GM21423 (cell line): ENCODE data around the gene CCNQ.

Source experiments
- ATAC-seq: cut with Tn5 transposase; IDR thresholded peaks from one replicate; pipeline ENCODE4 v1.9.1; 2021; ENCODE audit warnings: mild to moderate bottlenecking, moderate library complexity; ENCODE audit not compliant: unreplicated experiment

CCNQ gene

DNA sequence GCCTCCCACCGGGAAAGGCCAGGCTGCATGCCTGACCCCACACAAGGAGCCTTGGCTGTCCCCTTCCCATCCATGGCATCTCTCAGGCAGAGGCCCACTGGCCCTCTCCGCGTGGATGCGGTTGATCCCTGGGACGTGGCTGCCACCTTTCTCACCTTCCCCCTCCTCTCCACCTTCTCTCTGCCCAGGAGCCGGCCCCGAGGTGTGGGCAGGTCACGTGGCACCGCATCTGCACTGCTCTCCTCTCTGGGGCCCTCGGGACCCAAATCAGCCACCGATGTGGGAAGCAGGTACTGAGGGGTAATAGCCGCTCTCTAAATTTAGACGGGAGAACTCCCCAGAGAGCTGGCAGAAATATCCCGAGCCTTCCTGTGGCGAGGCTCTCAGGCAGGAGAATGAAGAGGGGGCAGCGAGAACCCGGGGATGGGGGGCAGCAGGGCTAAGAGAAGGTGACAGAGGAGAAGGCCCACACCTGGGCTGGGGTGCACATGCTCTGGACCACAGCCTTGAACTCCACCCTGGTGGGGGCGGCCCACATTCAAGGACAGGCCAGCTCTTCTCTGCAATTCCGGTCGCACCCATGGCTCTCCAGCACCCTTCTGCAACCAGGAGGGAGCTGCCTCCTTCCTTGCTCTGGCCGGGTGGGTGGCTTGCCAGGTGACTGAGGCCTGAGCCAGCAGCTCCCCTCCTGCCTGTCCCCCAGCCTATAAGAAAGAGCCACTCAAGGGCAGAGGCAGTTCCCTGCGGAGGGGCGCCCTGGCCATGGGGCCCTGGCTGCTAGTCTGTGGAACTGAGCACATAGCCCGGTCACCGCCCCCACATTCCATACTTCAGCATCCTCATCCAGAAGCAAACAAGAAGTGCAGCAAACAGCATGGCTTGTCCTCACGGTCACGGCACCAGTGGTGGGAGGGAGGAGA, 38.4 kb upstream of the CCNQ start:
- ATAC-seq = no peak

- ATAC-seq = no peak
These were observed 37.8 kb upstream of the CCNQ start for GRCh38 chrX:153636716-153637115.

- ATAC-seq = no peak
These were observed 37.1 kb upstream of the CCNQ start for GRCh38 chrX:153635788-153636668.

DNA sequence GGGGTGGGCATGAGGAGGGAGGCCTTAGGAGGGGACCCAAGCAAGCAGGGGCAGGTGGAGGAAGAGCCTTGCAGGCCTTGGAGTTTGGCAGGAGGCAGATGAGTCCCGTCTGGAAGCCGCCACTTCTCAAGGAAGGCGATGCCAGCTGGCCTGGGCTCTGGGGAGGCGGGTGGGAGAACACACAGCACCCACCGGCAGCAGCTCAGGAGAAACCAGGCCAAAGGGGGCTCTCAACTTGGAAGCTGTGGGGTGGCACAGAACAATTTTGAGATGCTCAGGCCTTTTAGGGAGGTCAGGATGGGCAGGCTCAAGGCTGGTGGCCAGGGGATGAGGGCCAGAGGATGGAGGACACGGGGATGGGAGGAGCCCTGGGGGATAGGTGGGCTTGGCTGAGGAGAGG, 36.4 kb upstream of the CCNQ start:
- no peak for ATAC-seq

GRCh38 chrX:153634832-153635231, 35.9 kb upstream of the CCNQ start:
- no peak for ATAC-seq

DNA sequence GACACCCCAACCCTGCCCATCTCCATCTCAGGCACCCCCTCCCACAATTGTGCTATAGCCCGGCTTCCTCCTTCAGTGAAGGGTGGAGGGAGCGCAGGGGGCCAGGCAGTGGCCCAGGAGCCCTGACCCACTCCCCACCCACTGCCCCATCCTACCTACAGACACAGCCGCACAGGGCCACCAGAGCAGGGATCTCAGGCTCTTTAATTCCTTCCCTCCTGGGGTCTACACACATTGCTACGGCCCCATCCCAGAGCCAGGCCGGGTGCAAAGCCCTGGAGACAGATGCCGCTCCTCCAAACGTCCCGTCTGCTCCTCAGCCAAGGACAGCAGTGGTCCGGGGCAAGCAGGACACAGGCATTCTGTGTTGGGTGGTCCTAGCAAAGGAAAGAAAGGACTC, 35.3 kb upstream of the CCNQ start:
- ATAC-seq = no peak

DNA sequence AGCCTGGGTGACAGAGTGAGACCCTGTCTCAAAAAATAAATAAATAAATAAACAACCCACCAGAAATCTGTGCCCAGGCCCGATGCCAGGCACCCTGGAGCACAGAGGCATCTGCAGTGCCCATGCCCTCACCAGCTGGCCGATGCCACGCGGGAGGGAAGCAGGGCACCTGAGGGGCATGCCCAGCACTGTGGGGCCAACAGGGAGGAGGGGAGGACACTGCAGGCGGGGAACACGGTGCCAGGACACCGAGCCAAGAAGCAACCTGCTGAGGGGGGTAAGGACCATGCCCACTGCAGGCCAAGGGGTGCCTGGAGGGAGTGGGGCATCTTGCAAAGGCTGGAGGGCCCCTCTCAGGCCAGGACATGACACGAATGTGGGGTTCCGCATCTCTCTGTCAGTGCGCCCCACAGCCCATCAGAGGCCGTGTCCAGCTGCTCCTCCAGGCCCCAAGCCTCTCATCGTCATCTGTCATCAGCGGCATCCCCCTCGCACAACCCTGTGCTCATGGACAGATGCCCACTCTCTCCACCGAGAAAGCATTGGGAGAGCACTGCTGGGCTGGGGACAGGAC, 34.8 kb upstream of the CCNQ start:
- no peak for ATAC-seq

GRCh38 chrX:153633048-153633447, 34.1 kb upstream of the CCNQ start:
- no peak for ATAC-seq

DNA sequence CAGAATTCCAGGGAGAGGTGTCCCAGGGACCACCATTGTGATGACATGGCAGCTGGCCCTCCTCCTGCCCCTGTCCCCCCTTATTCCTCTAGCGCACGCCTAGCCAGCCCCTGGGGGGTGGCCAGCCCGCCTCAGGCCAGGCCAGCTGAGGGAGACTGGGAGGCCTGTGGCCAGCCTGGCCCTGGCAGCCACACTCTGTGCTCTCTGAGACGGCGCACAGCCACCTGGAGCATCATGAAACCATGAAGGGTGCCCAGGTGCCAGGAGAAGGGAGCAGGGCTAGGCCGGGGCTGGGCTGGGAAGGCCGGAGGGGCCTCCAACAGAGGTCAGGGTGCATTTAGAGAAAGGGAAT, 33.6 kb upstream of the CCNQ start:
- ATAC-seq = no peak

DNA sequence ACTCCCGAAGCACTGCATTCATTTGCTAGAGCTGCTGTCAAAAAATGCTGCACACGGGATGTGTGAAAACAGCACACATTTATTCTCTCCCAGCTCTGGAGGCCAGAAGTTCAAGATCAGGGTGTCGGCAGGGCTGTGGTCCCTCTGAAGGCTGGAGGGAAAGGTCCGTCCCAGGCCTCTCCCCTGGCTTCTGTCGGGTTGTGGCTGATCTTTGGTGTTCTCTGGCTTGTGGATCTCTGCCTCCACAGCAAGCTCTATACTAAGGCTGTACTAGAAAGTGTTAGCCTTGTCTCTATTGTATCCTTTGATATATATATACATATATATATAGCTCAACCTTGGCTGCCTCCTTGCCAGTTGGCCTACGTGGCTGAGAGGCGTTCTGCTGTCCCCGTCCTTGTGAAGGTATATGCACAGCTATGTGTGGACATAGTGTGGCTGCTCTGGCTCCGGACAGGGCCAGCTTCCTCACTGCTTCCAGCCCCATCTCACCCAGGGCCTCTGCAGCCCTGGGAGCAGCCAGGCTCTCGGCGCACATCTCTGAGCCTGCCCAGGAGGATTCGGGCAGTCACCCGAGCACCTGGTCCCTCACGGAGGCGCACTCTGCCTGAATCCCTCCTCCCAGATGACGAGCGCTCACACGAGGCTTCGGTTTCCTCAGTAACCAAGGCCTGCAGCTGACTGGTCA, 33.1 kb upstream of the CCNQ start:
- no peak for ATAC-seq

GRCh38 chrX:153631346-153631745, 32.4 kb upstream of the CCNQ start:
- no peak for ATAC-seq

- ATAC-seq = no peak
These were observed 29.7 kb upstream of the CCNQ start for GRCh38 chrX:153628665-153629064.

- ATAC-seq = no peak
These were observed 29.2 kb upstream of the CCNQ start for GRCh38 chrX:153628129-153628528.

DNA sequence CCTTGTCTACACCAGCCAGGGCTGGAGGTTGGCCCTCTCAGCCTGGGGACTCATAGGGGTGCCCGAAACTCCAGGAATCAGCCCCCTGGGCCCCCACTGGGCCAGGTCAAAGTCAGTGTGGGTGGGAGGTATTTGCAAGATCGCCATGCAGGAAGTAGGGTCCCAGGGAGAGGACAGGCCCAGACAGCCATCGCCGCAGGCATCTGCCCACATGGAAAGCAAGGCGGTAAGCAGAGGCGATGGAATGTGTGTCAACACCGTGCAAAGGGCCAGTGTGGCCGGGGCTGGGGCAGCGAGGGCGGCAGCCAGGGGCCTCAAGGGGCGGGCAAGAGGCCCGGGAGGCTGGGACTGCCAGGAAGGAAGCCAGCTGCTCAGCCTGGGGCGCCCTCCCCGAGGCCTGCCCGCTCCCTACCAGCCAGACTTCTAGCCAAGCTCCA, 28.8 kb upstream of the CCNQ start:
- no peak for ATAC-seq

DNA sequence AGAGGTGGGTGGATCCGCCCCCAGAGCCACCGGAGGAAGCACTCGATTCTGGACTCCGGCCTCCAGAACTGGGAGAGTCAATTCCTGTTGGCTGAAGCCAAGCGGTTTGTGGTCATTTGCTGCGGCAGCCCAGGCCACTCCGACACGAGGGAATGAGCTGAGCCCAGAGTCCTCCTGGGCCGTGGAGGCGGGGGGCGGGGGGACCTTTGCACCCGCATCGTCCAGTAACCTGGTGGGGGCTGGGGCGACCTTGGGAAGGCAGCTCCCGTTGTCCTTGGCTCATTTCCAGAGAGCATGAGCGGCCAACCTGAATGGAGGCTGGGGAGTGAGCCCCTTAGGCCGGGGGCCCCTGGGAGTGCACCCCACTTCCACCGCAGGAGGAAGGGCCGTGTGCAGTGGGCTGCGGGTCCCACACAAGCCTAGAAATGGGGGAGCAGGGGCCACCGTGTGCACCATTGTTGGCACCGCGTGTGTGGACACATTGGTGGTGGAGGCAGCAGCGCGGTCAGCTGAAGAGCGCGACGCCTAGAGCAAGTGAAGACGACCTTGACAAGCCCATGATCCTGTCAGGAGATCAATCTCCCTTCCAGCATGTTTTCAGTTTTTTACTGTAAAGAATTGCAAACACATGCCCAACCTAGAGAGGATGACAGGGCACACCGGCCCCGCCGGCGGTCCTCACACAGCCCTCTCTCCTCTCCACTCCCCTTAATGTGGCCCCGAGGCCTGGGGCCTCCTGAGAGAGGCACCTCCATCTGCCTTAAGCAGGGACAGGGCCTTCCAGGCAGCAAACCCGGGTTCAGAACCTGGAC, 28.1 kb upstream of the CCNQ start:
- no peak for ATAC-seq

- ATAC-seq = no peak
These were observed 27.2 kb upstream of the CCNQ start for GRCh38 chrX:153626025-153626633.

GRCh38 chrX:153625271-153626024, 26.5 kb upstream of the CCNQ start:
- no peak for ATAC-seq

DNA sequence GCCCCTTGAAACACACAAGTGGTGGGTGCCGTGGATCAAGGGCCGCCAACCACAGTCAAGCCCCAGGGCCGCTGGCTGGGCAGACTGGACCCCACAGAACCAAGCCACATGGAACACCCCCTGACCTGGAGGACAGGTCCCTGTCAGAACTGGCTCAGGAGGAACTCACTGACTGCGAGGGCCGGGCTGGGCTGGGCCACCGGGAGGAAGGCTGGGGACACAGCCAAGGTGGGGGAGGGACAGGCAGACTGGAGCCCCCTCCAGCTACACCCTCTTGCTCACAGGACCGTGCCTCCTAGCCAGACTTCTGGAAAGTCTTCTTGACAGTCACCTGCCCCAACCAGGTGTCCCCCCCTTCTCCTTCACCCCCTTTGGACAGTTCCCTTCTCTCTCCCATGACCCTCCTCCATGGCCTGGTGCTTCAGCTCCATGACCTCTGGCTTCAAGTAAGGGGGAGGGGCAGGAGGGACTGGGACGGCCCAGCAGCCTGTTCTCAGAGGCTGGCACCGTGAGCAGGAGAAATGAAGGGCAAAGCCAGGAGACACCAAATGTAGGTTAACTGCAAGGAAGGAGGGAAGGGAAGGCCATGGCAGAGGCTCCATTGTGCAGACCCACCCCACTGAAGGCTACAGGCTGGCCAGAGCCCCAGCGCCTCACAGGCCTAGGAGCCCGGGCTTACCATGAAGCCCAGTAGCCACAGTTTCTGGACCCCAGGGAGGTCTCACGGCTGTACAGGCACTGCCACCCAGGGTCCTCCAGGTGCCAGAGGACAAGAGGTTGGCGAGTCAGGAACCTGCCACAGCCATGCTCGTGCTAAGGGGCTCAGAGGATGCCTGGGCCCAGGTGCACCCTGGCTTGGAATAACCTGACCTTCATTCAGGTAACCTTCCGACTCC, 25.5 kb upstream of the CCNQ start:
- ATAC-seq = no peak
